ENCODE measurements around the gene LRP1B.

DNA sequence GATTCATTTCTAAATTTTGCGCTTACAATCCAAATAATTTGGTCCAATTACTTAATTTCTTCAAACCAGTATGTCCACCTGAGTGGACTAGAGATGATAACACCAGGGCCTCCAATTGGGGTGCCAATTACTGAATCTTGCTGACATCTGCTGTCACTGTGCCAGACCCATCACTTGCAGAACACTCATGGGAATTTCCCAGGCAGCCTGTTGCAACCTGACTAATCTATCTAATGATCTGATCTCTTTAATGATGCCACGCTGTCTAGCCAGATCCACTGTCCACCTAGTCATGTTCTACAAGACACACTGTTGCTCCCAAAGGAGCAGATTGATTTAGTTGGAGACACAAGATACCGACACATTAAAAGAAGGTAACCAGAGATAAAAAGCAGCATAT is 11.8 kb upstream of the LRP1B start:
- TF ChIP-seq EP300 (IDR thresholded peaks at IDR 0.05; ENCODE audit: borderline replicate concordance), result no peak
- no peak for TF ChIP-seq ZBTB7A (IDR thresholded peaks at IDR 0.05; ENCODE audit: low read depth)
- TF ChIP-seq, protein P1, sequence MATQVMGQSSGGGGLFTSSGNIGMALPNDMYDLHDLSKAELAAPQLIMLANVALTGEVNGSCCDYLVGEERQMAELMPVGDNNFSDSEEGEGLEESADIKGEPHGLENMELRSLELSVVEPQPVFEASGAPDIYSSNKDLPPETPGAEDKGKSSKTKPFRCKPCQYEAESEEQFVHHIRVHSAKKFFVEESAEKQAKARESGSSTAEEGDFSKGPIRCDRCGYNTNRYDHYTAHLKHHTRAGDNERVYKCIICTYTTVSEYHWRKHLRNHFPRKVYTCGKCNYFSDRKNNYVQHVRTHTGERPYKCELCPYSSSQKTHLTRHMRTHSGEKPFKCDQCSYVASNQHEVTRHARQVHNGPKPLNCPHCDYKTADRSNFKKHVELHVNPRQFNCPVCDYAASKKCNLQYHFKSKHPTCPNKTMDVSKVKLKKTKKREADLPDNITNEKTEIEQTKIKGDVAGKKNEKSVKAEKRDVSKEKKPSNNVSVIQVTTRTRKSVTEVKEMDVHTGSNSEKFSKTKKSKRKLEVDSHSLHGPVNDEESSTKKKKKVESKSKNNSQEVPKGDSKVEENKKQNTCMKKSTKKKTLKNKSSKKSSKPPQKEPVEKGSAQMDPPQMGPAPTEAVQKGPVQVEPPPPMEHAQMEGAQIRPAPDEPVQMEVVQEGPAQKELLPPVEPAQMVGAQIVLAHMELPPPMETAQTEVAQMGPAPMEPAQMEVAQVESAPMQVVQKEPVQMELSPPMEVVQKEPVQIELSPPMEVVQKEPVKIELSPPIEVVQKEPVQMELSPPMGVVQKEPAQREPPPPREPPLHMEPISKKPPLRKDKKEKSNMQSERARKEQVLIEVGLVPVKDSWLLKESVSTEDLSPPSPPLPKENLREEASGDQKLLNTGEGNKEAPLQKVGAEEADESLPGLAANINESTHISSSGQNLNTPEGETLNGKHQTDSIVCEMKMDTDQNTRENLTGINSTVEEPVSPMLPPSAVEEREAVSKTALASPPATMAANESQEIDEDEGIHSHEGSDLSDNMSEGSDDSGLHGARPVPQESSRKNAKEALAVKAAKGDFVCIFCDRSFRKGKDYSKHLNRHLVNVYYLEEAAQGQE (IDR thresholded peaks at IDR 0.05; ENCODE audit: low read depth), result no peak
- TF ChIP-seq, protein P2, sequence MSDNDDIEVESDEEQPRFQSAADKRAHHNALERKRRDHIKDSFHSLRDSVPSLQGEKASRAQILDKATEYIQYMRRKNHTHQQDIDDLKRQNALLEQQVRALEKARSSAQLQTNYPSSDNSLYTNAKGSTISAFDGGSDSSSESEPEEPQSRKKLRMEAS (IDR thresholded peaks at IDR 0.05), result no peak
- TF ChIP-seq TAF1 (IDR thresholded peaks at IDR 0.05; ENCODE audit: low read depth), result no peak
- no peak for TF ChIP-seq YY1 (IDR thresholded peaks at IDR 0.05; ENCODE audit: low read depth)
- TF ChIP-seq CEBPB (IDR thresholded peaks at IDR 0.05), result no peak
- TF ChIP-seq RAD21 (IDR thresholded peaks at IDR 0.05; ENCODE audit: low read depth), result no peak
- no peak for TF ChIP-seq TEAD4 (IDR thresholded peaks at IDR 0.05)
- no peak for TF ChIP-seq TCF12 (IDR thresholded peaks at IDR 0.05; ENCODE audit: low read depth)
- TF ChIP-seq CREB1 (IDR thresholded peaks at IDR 0.05; ENCODE audit: low read depth), result no peak

Measured in Ishikawa (cell line).